Globus pallidus (tissue), 1 donor: ENCODE measurements around the gene CYP27C1.
"Not testable (repeated sequence)": the region's sequence is repeated elsewhere in the genome, so short reads cannot be mapped to it uniquely, and the experiment has no call there.

Source experiments
- DNase-seq: peaks from one replicate; pipeline ENCODE4 v3.0.0-alpha.2; 2015; ENCODE audit warnings: low spot score

CYP27C1 gene

DNA sequence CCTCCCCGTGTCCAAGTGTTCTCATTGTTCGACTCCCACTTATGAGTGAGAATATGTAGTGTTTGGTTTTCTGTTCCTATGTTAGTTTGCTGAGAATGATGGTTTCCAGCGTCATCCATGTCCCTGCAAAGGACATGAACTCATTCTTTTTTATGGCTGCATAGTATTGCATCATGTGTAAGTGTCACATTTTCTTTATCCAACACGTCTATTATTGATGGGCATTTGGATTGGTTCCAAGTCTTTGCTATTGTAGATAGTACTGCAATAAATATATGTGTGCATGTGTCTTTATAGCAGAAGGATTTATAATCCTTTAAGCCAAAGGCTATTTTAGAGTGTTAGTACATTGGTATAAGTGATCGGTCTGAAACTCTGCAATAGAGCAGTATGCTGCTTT is 4.0 kb upstream of the CYP27C1 start:
- not testable (repeated sequence) for DNase-seq

DNA sequence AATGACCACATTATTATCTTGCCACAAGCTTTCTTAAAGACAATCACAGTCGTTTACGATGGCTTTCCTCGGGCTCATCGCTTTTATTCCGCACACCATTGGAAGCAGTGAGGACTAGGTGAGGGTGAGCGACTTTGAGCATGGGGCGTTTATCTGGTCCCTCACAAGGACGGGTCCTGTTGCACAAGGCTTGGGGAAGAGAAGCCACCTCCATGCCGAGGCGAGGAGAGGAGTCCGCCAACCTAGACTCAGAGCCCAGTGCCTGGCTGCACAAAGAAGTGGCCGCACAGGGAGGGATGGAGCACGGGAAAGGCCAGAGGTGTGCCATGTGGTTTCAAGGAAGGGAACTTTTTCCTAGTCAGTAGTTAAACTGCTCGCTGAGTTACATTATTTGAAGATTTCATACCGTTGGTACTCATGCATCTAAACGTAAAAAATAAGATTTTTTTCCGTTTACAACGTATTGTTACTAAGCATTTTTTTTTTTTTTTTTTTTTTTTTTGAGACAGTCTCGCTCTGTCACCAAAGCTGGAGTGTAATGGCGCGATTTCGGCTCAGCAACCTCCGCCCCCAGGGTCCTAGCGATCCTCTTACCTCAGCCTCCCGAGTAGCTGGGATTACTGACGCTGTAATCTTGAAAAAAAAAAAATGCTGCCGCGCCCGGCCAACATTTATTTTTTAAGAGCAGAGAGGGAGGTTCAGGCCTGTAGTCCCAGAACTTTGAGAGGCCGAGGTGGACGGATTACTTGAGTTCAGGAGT is 849 bp upstream of the CYP27C1 start:
- DNase-seq: no peak

DNA sequence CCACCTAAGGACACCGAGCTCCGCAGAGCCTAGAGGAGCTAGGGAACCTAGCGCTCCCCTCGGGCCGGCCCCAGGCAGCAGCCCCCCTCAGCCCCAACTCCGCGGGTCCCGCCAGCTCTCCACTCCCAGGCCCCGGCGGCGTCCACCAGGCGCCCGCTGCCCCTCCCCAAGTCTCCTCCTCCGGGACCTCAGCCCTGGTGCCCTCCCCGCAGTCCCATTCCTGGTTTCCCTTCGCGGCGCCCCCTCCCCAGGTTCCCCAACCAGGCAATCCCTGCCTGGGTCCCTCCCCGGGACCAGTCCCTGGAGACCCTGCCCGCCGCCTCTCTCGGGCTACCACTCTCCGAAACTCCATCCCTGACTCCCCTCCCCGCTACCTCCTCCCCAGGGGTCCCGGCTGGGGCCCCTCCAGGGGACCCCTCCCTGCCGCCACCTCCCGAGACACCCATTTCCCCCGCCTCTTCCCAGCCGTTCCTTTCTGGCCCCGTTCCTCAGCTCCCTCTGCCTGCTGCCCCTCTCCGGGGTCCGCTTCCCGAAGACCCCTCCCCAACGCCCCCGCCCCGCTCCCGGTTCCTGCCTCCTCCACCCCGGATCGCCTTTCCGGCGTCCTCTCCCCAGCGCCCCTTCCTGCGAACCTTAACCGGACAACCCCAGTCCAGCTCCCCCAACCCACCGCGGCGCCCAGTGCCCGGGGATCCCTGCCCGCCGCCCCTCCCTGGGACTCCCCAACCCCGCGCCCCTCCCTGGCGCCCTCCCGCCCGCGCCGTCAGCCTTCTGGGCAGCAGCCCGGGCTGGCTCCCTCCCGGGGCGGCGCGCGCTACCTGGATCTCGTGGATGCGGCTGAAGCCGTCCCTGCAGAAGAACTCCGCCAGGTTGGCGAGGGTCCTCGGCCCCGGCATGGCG is 678 bp downstream of the CYP27C1 start:
- DNase-seq: no peak

DNA sequence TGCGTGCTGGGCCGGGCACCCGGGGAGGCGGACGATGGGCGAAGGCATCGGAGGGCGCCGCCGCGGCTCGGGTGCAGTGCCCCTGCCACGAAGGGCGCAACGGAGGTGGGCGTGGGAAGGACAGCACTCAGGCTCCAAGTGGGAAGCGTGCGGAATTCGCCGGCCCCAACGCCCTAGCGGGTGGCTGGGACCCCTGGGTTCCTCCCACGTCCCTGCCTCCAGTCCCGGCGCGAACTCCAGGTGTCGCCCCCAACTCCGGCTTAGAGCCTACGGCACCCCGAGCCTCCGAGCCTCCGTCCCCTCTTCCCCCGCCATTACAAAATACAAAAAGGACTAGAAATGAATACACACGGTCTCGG is 1.3 kb downstream of the CYP27C1 start:
- DNase-seq: no peak

DNA sequence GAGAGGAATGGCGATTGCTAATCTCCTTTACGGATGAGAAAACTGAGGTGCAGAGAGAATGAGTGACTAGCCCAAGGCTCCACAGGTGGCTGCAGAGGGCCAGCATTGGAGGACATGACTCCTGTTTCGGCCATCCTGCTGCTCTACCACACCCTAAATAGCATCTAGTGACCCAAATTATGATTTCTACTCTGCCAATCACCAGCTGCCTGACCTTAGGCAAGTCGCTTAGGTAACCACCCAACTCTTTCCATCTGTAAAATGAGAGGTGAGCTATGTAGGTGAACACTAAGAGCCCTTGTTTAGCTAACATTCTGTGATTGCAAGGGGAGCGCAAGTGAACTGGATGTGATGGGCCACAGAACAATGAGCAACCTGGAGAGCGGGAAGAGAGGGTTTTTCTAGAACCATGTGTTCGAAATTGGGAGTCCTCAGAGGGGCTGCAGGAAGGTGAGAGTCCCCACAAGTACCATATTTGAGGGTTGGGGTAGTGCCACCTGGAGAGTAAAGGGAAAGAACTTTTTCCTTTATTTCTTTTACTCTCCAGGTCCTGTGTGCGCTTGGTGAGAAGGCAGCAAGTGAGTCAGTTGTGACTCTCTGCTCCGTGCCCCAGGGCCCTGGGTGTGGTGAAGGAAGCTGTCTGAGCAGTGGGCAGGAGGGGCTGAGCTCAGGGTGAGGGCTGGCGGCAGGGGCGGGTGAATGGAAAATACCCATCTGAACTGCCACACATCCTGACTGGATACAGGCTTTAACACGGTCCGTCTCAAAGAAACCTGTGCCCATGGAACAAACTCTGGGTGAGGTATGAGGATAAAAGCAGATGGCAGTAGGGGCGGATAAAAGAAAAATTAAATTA is 2.4 kb downstream of the CYP27C1 start:
- DNase-seq: no peak

DNA sequence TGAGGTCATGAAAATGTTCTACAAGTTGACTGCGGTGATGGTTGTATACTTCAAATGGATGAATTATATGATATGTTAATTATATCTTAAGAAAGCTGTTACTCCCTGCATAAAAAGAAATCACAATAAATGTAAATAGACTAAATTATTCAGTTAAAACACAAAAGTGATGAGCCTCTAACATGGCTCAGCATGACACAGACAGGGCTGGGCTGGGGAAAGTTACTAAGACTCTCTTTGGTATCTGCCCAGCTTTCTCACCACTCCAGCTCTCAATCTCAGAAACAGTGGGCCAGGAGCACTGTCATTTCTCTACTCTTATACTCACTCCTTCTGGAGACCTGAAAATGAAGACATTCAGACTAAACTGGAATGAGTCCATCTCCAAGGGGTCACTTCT is 3.5 kb downstream of the CYP27C1 start:
- no peak for DNase-seq

DNA sequence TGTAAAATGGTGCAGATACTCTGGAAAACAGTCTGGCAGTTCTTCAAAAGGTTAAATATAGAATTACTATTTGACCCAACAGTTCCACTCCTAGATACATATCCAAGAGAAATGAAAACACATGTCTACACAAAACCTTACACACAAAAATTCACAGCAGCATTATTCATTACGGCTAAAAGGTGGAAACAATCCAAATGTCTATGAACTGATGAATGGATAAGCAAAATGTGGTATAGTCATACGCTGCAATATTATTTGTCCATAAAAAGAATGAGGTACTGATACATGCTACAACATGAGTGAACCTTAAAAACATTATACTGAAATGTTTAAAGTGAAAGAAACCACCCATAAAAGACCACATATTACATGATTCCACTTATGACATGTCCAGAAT is 4.0 kb downstream of the CYP27C1 start:
- no peak for DNase-seq

DNA sequence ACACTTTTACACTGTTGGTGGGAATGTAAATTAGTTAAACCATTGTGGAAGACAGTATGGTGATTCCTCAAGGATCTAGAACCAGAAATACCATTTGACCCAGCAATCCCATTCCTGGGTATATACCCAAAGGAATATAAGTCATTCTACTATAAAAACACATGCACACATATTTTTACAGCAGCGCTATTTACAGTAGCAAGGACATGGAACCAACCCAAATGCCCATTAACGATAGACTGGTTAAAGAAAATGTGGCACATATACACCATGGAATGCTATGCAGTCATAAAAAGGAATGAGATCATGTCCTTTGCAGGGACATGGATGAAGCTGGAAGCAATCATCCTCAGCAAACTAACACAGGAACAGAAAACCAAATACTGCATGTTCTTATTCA is 5.9 kb downstream of the CYP27C1 start:
- DNase-seq: not testable (repeated sequence)

DNA sequence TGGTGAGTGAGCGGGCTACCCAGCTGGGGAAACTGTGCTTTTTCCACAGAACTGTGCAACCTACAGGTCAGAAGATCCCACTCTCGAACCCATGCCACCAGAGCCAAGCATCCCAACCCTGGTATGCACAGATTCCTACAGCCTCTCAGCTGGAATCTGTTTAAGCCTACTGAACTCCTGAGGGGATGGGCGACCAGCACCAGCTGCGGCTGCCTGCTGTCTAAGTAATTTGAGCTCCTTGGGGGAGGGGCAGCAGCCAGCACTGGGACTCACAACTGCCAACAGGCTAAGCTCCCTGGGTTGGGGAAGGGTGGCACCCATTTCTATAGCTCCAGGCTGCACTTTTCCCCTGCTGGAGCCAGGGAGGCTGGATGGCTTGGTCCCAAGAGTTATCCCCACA is 11.8 kb downstream of the CYP27C1 start:
- no peak for DNase-seq

DNA sequence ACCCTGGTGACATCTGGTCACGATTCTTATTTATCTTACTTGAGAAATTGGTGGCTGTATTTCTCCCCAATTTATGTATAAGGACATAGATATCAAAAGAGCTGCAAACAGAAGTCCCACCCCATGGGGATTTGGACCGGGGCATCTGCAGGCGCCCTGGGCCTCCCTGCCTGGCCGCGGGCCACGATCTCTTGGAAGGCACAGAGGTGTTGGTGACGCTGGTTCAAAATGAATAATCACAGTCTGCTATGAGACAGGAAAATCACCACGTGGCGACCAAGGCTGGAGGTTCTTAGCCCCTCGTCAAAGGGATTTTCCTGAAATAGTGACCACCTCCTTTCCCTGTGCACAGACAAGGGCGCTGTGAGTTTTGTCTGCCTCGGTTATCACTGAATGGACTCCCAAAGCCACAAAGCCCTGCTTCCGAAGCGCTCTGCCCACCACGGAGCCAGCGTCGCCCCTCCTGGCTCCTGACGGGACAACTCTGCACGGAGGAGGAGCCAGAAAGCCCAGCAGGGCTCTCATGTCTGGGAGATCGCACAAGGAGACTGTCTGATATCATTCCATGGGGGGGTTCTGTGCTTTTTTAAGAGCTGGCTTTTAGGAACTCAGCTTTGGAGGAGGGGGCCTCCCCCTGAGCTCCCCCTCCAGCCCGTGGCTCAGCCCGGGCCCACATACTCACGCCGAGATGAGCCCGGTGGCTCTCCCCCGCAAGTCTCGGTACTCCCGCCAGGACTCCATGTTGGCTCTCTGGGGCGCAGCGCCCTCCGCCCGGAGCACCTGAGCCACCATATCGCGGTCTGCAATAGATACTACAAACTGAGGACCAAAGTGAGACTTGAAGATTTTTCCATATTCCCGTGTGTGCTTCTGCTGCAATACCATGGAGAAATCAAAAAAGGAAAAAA is 14.6 kb downstream of the CYP27C1 start:
- DNase-seq: no peak

DNA sequence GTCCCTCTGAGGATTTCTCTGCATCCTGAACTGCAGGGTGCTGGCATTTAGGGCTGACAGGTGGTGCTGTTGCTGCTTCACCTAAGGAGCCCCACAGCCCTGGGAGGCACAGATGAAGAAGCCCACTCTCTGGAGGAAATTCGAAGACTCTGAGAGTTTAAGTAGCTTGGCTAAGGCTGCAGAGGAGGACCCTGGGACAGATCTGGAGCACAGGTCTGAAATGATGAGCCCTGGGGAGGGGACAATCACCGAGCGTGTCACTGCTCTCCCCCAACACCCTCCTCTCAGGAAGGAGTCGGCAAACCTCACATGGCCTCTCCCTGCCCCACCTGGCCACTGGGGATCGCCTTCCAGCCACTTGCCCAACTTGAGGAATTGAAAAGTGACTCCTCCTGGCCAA is 18.6 kb downstream of the CYP27C1 start:
- DNase-seq: no peak

DNA sequence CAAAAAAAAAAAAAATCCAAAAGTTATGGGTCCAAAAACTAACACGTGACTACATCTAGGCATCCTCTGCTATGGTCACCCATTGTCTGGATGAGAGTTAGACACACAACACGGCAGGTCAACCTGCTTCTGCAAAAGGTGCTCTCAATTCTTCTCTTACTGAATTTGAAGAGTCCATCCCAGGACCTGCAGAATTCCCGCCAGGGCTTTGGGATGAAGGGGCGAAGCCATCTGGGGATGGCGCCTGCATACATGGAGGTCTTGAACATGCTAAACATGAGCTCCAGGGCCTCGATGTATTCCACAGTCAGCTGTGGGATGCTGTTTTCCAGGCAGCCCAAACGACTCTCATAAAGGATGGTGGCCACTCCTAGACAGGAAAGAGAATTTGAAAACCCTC is 19.1 kb downstream of the CYP27C1 start:
- no peak for DNase-seq

DNA sequence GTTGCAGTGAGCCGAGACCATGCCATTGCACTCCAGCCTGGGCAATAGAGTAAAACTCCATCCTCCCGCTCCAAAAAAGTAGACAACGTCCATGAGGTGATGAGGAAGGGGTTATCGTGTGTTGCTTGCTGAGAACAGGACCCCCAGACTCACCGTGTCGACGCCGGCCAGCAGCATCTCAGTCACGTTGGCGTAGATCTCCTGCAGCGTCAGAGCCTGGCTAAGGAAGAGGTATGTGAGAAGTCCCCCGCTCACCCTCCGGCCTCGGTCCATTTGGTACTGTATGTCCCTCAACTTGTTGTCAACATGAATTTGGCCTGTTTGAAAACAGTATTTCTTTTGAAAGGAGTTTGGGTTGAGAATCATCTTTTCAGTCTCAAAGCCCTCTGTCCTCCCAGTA is 20.9 kb downstream of the CYP27C1 start:
- DNase-seq: no peak

DNA sequence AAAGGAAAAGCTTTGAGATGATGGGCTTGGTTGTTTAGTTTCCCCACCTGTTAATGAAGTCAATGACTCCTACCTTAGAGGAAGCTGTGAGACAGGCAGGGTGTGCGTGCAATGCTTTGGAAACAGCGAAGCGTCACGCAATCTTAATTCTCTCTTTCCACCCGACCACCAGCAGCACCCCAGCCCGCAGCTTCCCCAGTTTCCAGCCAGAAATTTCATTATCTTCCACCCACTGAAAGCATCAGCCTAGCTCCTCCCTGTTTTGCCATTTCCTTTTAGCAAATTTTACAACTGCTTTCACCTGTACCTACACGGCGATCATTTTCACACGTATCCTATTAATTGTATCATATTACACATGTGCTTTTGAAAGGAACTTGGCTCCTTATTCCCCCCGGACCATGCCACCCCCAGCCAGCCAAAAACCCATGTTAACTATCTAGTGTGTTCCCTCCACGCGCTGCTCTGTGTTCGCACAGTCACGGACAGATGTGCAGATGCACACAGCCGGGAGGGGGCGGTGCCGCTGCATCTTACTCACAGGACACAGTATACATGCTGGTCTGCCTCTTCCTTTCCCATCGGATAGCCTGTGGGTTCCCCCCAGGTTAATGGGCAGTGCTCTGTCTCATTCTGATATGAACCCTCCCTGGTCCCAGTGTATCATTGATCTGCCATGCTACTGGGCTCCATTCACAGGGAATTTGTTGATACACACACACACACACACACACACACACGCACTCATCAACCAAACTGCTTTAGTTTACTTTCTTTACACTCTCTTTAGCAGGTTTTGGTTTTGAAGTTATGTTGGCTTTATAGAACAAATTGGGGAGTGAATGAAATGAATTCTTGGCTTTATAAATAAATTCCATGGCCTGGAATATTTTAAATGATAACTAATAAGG is 22.4 kb downstream of the CYP27C1 start:
- no peak for DNase-seq

DNA sequence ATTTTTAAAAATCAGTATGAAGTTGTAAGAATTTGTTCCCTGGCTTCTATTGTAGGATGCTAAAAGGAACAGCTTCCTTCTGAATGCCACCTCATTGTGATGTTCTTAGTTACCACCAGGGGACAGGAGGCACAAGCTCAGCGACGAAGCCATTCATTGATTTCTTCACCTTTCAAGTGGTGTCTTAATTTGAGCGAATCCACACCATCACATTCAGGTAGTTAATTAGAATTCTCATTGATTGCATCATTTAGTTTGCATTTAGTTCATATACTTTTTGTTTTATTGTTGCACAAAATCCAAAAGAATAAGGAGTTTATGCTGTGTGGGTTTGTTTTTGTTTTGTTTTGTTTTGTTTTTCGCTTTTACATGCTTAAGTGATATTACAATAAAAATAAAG is 23.1 kb downstream of the CYP27C1 start:
- DNase-seq: no peak

DNA sequence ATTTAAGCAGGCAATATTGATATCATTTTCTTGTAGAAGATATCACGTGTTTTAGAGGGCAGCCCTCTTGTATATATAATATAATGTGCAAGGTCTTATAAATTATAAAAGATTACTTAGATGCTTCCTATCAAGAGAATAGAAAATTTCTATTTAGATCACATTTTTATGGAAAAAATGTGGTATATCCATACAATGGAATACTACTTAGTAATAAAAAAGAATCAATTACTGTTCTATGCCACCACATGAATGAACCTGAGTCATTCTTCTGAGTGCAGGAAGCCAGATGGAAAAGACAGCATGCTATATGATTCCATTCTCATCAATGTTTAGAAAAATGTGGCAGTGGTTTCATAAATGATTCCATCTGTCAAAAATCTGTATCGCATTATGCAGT is 23.6 kb downstream of the CYP27C1 start:
- DNase-seq: no peak

DNA sequence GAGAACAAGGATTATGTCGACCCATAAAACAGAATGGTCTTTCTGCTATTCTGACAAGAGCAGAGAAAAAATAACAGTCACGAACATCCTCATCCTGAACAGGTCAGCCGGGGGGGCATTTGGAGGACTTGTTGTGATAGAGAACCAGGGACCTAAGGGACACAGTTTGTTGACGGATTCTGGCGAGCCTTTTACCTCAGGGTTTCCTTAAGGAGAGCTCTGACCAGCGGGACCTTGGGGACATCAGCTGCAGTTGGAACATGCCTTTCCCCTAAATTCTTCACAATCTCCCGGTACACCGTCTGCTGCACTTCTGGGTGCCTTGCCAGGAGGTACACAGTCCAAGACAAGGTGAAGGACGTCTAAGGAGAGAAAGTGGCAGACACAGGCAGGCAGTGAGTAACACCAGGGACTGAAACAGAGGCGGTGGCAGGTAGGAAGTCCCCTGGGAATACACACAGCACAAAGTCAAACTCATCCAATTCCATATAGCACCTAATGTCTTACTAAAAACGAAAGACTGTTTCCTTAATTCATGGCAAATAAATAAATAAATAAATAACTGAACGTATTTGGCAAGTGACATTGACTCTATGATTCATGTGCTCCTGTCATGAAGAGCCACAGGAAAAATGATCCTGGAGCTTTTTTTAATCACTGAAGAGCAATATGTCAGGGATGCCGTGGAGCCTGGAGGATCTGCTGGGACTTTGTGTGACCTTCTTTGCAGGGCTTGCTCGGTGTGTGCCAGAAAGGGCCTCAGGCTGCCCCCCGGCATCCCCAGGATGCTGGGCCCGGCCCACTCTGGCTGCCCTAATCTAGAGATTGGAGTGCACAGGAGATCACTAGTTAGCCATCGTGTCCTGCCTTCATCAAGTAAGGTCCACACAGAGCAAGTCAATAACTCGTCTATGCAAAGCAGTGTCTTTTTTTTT is 24.7 kb downstream of the CYP27C1 start:
- no peak for DNase-seq

DNA sequence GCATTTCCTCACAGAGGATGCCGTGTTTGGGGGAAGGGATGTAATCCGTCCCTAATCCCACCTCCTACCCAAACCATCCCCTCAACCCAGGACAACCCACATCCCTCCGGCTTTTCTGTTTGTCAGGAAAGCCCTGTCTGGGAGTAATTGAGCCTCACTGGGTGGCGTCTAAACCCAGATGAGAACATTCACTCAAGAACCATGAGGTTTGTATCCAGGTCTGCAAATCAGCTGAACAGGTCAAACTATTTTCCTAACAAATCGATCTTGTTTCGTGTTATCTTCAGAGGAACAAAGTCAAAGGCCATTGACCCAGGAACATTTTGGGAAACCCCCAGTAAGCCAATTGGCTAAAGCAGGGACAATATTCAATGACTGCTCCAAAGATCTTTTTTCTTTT is 25.7 kb downstream of the CYP27C1 start:
- DNase-seq: no peak

DNA sequence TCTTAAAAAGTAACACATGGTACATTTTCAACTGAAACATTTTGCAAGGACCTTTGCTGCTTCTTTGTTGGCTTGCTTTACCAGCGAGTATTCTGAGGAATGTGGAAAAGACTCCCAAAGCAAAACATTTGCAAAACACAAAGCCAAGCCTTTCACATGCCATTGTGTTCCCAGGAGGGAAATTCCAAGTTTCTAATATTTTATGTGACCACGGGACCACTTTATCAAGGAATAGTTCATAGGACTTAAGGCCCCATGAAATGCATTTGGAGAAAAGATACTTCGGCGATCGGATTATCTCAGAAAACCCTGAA is 26.2 kb downstream of the CYP27C1 start:
- DNase-seq: no peak
